Heart left ventricle (tissue), 13 donors: ENCODE results near the gene MIF.

Source experiments
- CTCF ChIP-seq, 12 donors: fragments of 200-600 bp; sonication (generic) in 4 of 12; IDR thresholded peaks; one replicate each; pipeline versions ENCODE4 v1.5.0 to v1.8.0; 2018 to 2022; ENCODE audit warnings: antibody characterized with exemption in 12 of 12, mild to moderate bottlenecking in 5 of 12
- POLR2A ChIP-seq, 2 donors: fragments of 450-650 bp; IDR thresholded peaks; one replicate each; pipeline ENCODE4 v1.6.1; 2017; ENCODE audit warnings: antibody characterized with exemption in 2 of 2, mild to moderate bottlenecking in 2 of 2, moderate library complexity in 2 of 2
- donor health status: ischemic (EF 13 %, LVEDD 7.1; RV severe dilation, severe dysfunction).
- donor health status: DM: no; HTN: yes; CAD: no.
- donor health status: DM: no; HTN: no; CAD: no.
- donor health status: ischemic (EF 25% LVEDD 6.9; RV normal size, moderate dysfunction).
- donor health status: ischemic (EF 25% LVEDD 5.7; RV mildly dilated, moderate dysfunction).
- donor health status: ischemic (EF 35%, LVEDD 5.7; RV mildly dilated, moderate dysfunction).
- donor health status: nonischemic (EF 11% LVEDD 7.7; RV severe dilation, severe dysfunction).
- donor health status: DM: yes; HTN: yes; CAD: no.
- donor health status: PGD.
- donor health status: ischemic (EF 29% LVEDD 5.4; RV normal size, mild dysfunction).
- donor health status: nonischemic (EF 23%, LVEDD 6.1; RV moderate dilation, normal function).

- TF ChIP-seq CTCF (IDR thresholded peaks at IDR 0.05) (no peak), POLR2A (IDR thresholded peaks at IDR 0.05) (no peak)
Measured at GRCh38 chr22:23898006-23898974, 4.1 kb downstream of the MIF start.
